Neutrophil (primary cell): Measurements from ENCODE around the gene KRT82.

Experiments
- H3K27ac ChIP-seq: fragments of 200-600 bp; sonication (generic); 2 replicates; pipeline ENCODE4 v1.5.1; 2016; ENCODE audit warnings: mild to moderate bottlenecking, moderate library complexity
- H3K27me3 ChIP-seq: fragments of 200-600 bp; sonication (generic); 2 replicates; pipeline ENCODE4 v1.6.0; 2016; ENCODE audit warnings: mild to moderate bottlenecking
- H3K36me3 ChIP-seq: fragments of 200-600 bp; sonication (generic); 2 replicates; pipeline ENCODE4 v1.5.1; 2017
- H3K4me1 ChIP-seq, 2 experiments: fragments of 200-600 bp in 1 of 2; sonication (generic) in 1 of 2; 1 replicate in 1 of 2; 2 replicates in 1 of 2; pipeline versions ENCODE4 v1.5.1 to v1.6.1; 2013 to 2016; ENCODE audit warnings: low read depth in 1 of 2, low read length in 1 of 2, mild to moderate bottlenecking in 1 of 2, moderate library complexity in 1 of 2; ENCODE audit not compliant: control insufficient read depth in 1 of 2, insufficient read depth in 1 of 2
- H3K4me3 ChIP-seq, 2 experiments: fragments of 200-600 bp in 1 of 2; sonication (generic) in 1 of 2; 1 replicate in 1 of 2; 2 replicates in 1 of 2; pipeline ENCODE4 v1.5.1; 2013 to 2016; ENCODE audit warnings: low read depth in 1 of 2, low read length in 1 of 2, mild to moderate bottlenecking in 1 of 2, moderate library complexity in 1 of 2
- H3K9me3 ChIP-seq: fragments of 200-600 bp; sonication (generic); 2 replicates; pipeline ENCODE4 v1.5.1; 2016
- TF ChIP-seq, protein P1 (sequence below): fragments of 200-600 bp; sonication (generic); IDR thresholded peaks from 2 replicates; pipeline ENCODE4 v1.5.1; 2016; ENCODE audit warnings: antibody characterized with exemption

The KRT82 gene

DNA sequence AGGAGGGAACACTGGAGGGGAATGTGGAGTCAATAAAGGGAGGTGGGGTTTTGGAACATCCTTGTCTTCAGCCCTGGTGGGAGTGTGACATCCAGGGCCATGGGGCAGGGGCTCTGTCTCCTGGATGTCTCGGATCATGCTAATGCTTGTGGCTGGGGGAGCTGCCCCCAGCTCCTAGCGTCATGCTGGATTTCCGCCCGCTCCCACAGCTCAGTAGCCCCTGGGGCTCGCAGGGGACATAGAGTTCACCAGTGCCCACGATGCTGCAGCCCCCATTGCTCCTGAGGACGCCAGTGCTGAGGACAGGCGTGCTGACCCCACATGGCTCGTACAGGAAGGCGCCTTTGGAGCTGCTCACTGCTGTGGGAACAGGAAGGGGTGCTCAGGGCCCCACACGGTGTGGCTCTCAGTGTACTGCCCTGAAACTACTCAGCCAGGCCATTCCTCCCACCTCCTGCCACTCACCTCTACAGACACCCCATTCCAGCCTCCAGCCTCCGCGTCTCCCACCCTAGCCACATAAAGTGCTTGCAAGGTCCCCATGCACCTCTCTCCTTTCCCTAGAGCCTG, 11.2 kb downstream of the KRT82 start:
- H3K27me3 ChIP-seq: peaks cover 19% of the 10 kb centered on the region
- H3K36me3 ChIP-seq: no peaks in the 10 kb centered on the region
- no peak overlapping the region for H3K4me3 ChIP-seq
- TF ChIP-seq, protein P1, sequence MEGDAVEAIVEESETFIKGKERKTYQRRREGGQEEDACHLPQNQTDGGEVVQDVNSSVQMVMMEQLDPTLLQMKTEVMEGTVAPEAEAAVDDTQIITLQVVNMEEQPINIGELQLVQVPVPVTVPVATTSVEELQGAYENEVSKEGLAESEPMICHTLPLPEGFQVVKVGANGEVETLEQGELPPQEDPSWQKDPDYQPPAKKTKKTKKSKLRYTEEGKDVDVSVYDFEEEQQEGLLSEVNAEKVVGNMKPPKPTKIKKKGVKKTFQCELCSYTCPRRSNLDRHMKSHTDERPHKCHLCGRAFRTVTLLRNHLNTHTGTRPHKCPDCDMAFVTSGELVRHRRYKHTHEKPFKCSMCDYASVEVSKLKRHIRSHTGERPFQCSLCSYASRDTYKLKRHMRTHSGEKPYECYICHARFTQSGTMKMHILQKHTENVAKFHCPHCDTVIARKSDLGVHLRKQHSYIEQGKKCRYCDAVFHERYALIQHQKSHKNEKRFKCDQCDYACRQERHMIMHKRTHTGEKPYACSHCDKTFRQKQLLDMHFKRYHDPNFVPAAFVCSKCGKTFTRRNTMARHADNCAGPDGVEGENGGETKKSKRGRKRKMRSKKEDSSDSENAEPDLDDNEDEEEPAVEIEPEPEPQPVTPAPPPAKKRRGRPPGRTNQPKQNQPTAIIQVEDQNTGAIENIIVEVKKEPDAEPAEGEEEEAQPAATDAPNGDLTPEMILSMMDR: no peak
- H3K9me3 ChIP-seq: no peaks in the 10 kb centered on the region
- H3K27ac ChIP-seq: no peak overlapping the region
- no peaks in the 10 kb centered on the region for H3K4me1 ChIP-seq

GRCh38 chr12:52392465-52393007, 13.6 kb downstream of the KRT82 start:
- Histone ChIP-seq H3K27me3 (peaks cover 32% of the 10 kb centered on the region), H3K9me3 (no peaks in the 10 kb centered on the region), H3K27ac (no peak overlapping the region)

DNA sequence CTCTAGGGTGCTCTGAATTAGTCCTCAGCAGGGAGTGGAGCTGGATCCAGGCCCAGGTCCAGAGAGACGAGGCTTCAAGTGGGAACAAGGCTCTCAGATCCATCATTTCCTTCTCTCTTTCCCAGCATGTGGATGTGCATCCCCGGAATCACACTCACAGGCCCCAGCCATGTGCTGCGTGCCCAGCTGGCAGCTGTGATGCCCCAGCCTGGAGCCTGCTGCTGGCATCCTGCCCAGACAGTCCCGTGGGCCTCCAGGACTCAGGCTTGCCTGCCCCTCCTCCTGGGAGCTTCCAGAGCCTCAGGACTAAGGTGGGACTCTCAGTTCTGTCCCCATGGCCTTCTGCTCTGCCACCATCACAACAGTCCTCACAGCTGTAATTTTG, 14.5 kb downstream of the KRT82 start:
- no peaks in the 10 kb centered on the region for H3K4me1 ChIP-seq
- TF ChIP-seq, protein P1: no peak
- no peaks in the 10 kb centered on the region for H3K36me3 ChIP-seq
- no peak overlapping the region for H3K27ac ChIP-seq
- no peaks in the 10 kb centered on the region for H3K9me3 ChIP-seq
- no peak overlapping the region for H3K4me3 ChIP-seq
- H3K27me3 ChIP-seq: peaks cover 25% of the 10 kb centered on the region

More at GRCh38 chr12:52392465-52393007, 13.6 kb downstream of the KRT82 start:
- TF ChIP-seq, protein P1: no peak
- Histone ChIP-seq H3K4me3 (no peak overlapping the region), H3K4me1 (no peaks in the 10 kb centered on the region), H3K36me3 (no peaks in the 10 kb centered on the region)

- TF ChIP-seq, protein P1: no peak
- Histone ChIP-seq H3K4me1 (no peaks in the 10 kb centered on the region), H3K9me3 (no peaks in the 10 kb centered on the region), H3K27ac (no peak overlapping the region), H3K4me3 (no peak overlapping the region), H3K36me3 (no peaks in the 10 kb centered on the region), H3K27me3 (peaks cover 19% of the 10 kb centered on the region)
Observed at GRCh38 chr12:52390739-52391617, 15.2 kb downstream of the KRT82 start.

DNA sequence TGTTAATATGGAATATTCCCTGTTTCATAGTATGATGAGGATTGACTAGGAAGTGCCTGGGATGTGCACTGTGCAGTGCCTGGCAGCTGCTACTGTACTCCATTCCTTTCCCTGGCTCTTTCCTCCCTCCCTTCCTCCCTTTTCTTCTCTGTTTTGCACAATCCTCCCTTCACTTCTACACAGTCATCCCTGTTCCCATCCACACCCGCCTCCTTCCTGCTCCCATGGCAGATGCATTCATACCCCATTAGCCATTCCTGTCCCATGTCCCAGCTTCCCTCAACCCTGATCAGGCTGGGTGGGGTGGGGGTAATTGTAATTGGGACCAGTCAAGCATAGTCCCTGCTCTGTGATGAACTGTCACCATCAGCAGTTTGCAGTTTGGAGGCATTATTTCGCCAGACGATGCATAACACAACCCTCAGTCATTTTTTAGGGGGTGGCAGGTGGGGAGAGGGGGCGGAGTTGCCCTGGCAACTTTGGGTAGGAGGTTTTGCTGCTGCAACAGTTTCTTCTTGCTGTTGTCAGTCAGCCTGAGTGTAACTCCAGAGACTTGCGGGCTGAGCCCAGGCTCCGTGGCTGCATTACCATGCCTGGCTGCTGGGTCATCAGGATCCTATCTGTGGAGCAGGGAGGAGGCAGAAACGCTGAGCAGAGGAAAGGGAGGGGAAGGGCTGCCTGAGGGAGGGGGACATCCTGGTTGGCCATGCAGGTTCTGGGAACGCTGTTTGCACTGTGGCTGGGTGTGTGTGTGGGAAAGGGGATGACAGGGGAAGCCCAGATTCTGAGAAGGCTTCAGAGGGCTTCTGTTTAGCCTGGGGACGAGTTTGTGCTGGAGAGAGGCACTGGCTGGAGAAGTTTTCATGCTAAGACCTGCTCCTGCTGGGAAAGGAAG, 16.6 kb downstream of the KRT82 start:
- TF ChIP-seq, protein P1: no peak
- Histone ChIP-seq H3K27me3 (peaks cover 19% of the 10 kb centered on the region), H3K27ac (no peak overlapping the region)

More for the DNA sequence above, 16.6 kb downstream of the KRT82 start:
- H3K4me3 ChIP-seq: no peak overlapping the region
- no peaks in the 10 kb centered on the region for H3K4me1 ChIP-seq
- H3K9me3 ChIP-seq: no peaks in the 10 kb centered on the region
- no peaks in the 10 kb centered on the region for H3K36me3 ChIP-seq
